H1 (cell line): ENCODE measurements around the gene TGFA. TPM values are rescaled to one million over a fixed set of nuclear protein-coding genes. Genes with fewer than 3 reads are reported as not detected.

ENCODE experiments used
- CTCF ChIA-PET: fragments of 300-600 bp; sonication (Branson Sonifier 250); formaldehyde crosslinking; loops from one replicate; lab custom pipeline; 2021; ENCODE audit not compliant: partially characterized antibody; lab: Charles Lee
- POLR2A ChIA-PET: fragments of 300-600 bp; sonication (Branson Sonifier 250); formaldehyde crosslinking; loops from one replicate; lab custom pipeline; 2021; ENCODE audit warnings: inconsistent platforms; ENCODE audit not compliant: partially characterized antibody; lab: Charles Lee
- DNase-seq, 2 experiments: peaks; one replicate each; pipeline versions ENCODE4 v3.0.0 to v3.0.0-alpha.2; 2010 to 2022; ENCODE audit warnings: low spot score in 2 of 2, low read depth in 1 of 2, mixed read lengths in 1 of 2
- FAIRE-seq: peaks from 2 replicates; lab custom pipeline; 2011; peaks lifted over from hg19 to GRCh38; lab: Jason Lieb, UNC
- H2AFZ ChIP-seq: 2 replicates; pipeline ENCODE4 v1.8.1; 2012; ENCODE audit warnings: low read length, inconsistent platforms
- H2AK5ac ChIP-seq: 2 replicates; pipeline ENCODE4 v1.6.1; 2013; ENCODE audit warnings: low read depth, low read length
- H2BK120ac ChIP-seq: replicated peaks from 2 replicates; pipeline ENCODE3; 2013; ENCODE audit warnings: low read depth, low read length, inconsistent platforms
- H2BK12ac ChIP-seq: 2 replicates; pipeline ENCODE4 v1.6.1; 2013; ENCODE audit warnings: low read depth, low read length
- H2BK15ac ChIP-seq: 2 replicates; pipeline ENCODE4 v1.6.1; 2013; ENCODE audit warnings: low read length
- H2BK20ac ChIP-seq: 2 replicates; pipeline ENCODE4 v1.6.1; 2013; ENCODE audit warnings: low read length
- H2BK5ac ChIP-seq: 2 replicates; pipeline ENCODE4 v1.6.1; 2013; ENCODE audit warnings: low read depth, low read length
- H3K14ac ChIP-seq: 2 replicates; pipeline ENCODE4 v1.6.1; 2013; ENCODE audit warnings: inconsistent platforms; ENCODE audit not compliant: insufficient read length
- H3K18ac ChIP-seq: 2 replicates; pipeline ENCODE4 v1.6.1; 2013; ENCODE audit warnings: low read length; ENCODE audit errors: extremely low read depth
- H3K23ac ChIP-seq: 2 replicates; pipeline ENCODE4 v1.6.1; 2013; ENCODE audit warnings: inconsistent platforms; ENCODE audit not compliant: insufficient read length
- H3K23me2 ChIP-seq: 2 replicates; pipeline ENCODE4 v1.6.1; 2013; ENCODE audit warnings: low read depth, low read length
- H3K27ac ChIP-seq: 2 replicates; pipeline ENCODE4 v1.6.1; 2011; ENCODE audit warnings: low read depth, low read length, inconsistent platforms
- H3K27me3 ChIP-seq, 4 experiments: replicated peaks in 1 of 4; 1 replicate in 1 of 4; 2 replicates in 3 of 4; pipeline versions ENCODE4 v1.6.1 to v1.8.1; 2011 to 2013; ENCODE audit warnings: low read length in 3 of 4, mild to moderate bottlenecking in 3 of 4, inconsistent platforms in 2 of 4, mixed read lengths in 2 of 4, moderate library complexity in 1 of 4; ENCODE audit not compliant: control insufficient read depth in 3 of 4, insufficient read depth in 3 of 4; ENCODE audit errors: extremely low read depth in 1 of 4
- H3K36me3 ChIP-seq, 4 experiments: 2 replicates each; pipeline versions ENCODE4 v1.6.1 to v1.8.1; 2011 to 2013; ENCODE audit warnings: mild to moderate bottlenecking in 4 of 4, low read length in 3 of 4, moderate library complexity in 2 of 4, control low read depth in 1 of 4, inconsistent platforms in 1 of 4; ENCODE audit not compliant: insufficient read depth in 4 of 4, control insufficient read depth in 2 of 4
- H3K4ac ChIP-seq: replicated peaks from 2 replicates; pipeline ENCODE3; 2013; ENCODE audit warnings: low read length, low read depth, mixed read lengths, inconsistent platforms; ENCODE audit not compliant: insufficient read length
- H3K4me1 ChIP-seq, 4 experiments: replicated peaks in 1 of 4; 1 replicate in 1 of 4; 2 replicates in 3 of 4; pipeline versions ENCODE4 v1.6.1 to v1.8.1; 2011 to 2013; ENCODE audit warnings: low read length in 3 of 4, inconsistent platforms in 2 of 4, mixed read lengths in 1 of 4; ENCODE audit not compliant: insufficient read depth in 4 of 4, control insufficient read depth in 3 of 4
- H3K4me2 ChIP-seq, 2 experiments: 2 replicates each; pipeline versions ENCODE4 v1.6.1 to v1.8.1; 2011 to 2013; ENCODE audit warnings: low read depth in 2 of 2, low read length in 2 of 2, control low read depth in 1 of 2, inconsistent platforms in 1 of 2, mild to moderate bottlenecking in 1 of 2; ENCODE audit not compliant: insufficient read depth in 1 of 2
- H3K4me3 ChIP-seq, 4 experiments: fragments of 200-600, 300-600 bp in 1 of 4; sonication (generic), shearing (Covaris generic), sonication (Bioruptor Twin) in 1 of 4; 2 replicates each; pipeline versions ENCODE4 v1.5.1 to v1.8.1; 2011 to 2016; ENCODE audit warnings: low read length in 4 of 4, low read depth in 3 of 4, control low read depth in 2 of 4, inconsistent platforms in 2 of 4, mild to moderate bottlenecking in 2 of 4, mixed read lengths in 1 of 4, moderate library complexity in 1 of 4; ENCODE audit not compliant: insufficient read depth in 2 of 4; ENCODE audit errors: extremely low read depth in 1 of 4
- H3K56ac ChIP-seq: replicated peaks from 2 replicates; pipeline ENCODE3; 2013; ENCODE audit warnings: low read depth, mild to moderate bottlenecking, mixed read lengths, low read length, inconsistent platforms; ENCODE audit not compliant: insufficient read length
- H3K79me1 ChIP-seq: 2 replicates; pipeline ENCODE4 v1.6.1; 2013; ENCODE audit warnings: low read depth, low read length, control low read depth
- H3K79me2 ChIP-seq, 2 experiments: 2 replicates each; pipeline versions ENCODE4 v1.6.1 to v1.8.1; 2012 to 2013; ENCODE audit warnings: low read length in 2 of 2, mild to moderate bottlenecking in 2 of 2, inconsistent platforms in 1 of 2; ENCODE audit not compliant: insufficient read depth in 2 of 2, control insufficient read depth in 1 of 2
- H3K9ac ChIP-seq, 4 experiments: replicated peaks in 1 of 4; 1 replicate in 1 of 4; 2 replicates in 3 of 4; pipeline versions ENCODE4 v1.6.1 to v1.8.1; 2011 to 2013; ENCODE audit warnings: low read depth in 3 of 4, low read length in 3 of 4, control low read depth in 2 of 4, mild to moderate bottlenecking in 2 of 4, moderate library complexity in 2 of 4, inconsistent platforms in 1 of 4; ENCODE audit errors: extremely low read depth in 1 of 4
- H3K9me3 ChIP-seq, 2 experiments: 2 replicates each; pipeline versions ENCODE4 v1.6.1 to v1.8.1; 2012 to 2013; ENCODE audit warnings: mild to moderate bottlenecking in 2 of 2, moderate library complexity in 2 of 2, control low read depth in 1 of 2, inconsistent platforms in 1 of 2, low read depth in 1 of 2, low read length in 1 of 2, mixed read lengths in 1 of 2; ENCODE audit not compliant: insufficient read depth in 2 of 2
- H4K20me1 ChIP-seq, 2 experiments: replicated peaks in 1 of 2; 2 replicates each; pipeline versions ENCODE3 to v1.8.1; 2011 to 2013; ENCODE audit warnings: inconsistent platforms in 2 of 2, low read length in 2 of 2, mild to moderate bottlenecking in 1 of 2; ENCODE audit not compliant: insufficient read depth in 2 of 2, control insufficient read depth in 1 of 2
- H4K5ac ChIP-seq: 2 replicates; pipeline ENCODE4 v1.6.1; 2013; ENCODE audit warnings: low read length, low read depth, mixed read lengths, inconsistent platforms; ENCODE audit not compliant: insufficient read length
- H4K8ac ChIP-seq: 2 replicates; pipeline ENCODE4 v1.8.0; 2013; ENCODE audit warnings: mild to moderate bottlenecking, moderate library complexity, low read length, inconsistent platforms; ENCODE audit not compliant: insufficient read depth; ENCODE audit errors: extremely low read depth
- H4K91ac ChIP-seq: replicated peaks from 2 replicates; pipeline ENCODE3; 2013; ENCODE audit warnings: low read length, mixed read lengths, inconsistent platforms; ENCODE audit not compliant: insufficient read length
- ASH2L ChIP-seq: fragments of 200-600, 300-600 bp; sonication (generic); IDR thresholded peaks from one replicate; pipeline ENCODE4 v1.7.1; 2017; ENCODE audit warnings: low read length
- BCL11A ChIP-seq, 2 experiments: IDR thresholded peaks; one replicate each; pipeline ENCODE4 v1.6.1; 2011; ENCODE audit warnings: low read depth in 2 of 2, low read length in 2 of 2, mild to moderate bottlenecking in 2 of 2
- BRCA1 ChIP-seq: IDR thresholded peaks from 2 replicates; pipeline ENCODE4 v1.6.1; 2012; ENCODE audit warnings: low read depth, low read length, improper control_type of control experiment
- CHD2 ChIP-seq: IDR thresholded peaks from 2 replicates; pipeline ENCODE4 v1.6.1; 2012; ENCODE audit warnings: low read length, improper control_type of control experiment
- CTBP2 ChIP-seq: IDR thresholded peaks from 2 replicates; pipeline ENCODE4 v1.7.0; 2011; ENCODE audit warnings: borderline replicate concordance, mild to moderate bottlenecking, moderate library complexity, mixed read lengths, low read length; ENCODE audit not compliant: insufficient read depth, insufficient read length
- EZH2 ChIP-seq: fragments of 200-600 bp; sonication (generic); IDR thresholded peaks from 2 replicates; pipeline ENCODE4 v1.7.1; 2012; ENCODE audit warnings: low read depth, mild to moderate bottlenecking, moderate library complexity, low read length, inconsistent platforms; ENCODE audit not compliant: severe bottlenecking
- GABPA ChIP-seq: IDR thresholded peaks from 2 replicates; pipeline ENCODE4 v1.6.1; 2011; ENCODE audit warnings: mild to moderate bottlenecking, low read length, moderate library complexity, borderline replicate concordance; ENCODE audit not compliant: insufficient read depth
- KDM1A ChIP-seq: fragments of 200-600, 300-600 bp; sonication (generic); IDR thresholded peaks from 2 replicates; pipeline ENCODE4 v1.7.1; 2016; ENCODE audit warnings: mild to moderate bottlenecking, low read length, borderline replicate concordance
- KDM5A ChIP-seq: fragments of 200-600 bp; IDR thresholded peaks from 2 replicates; pipeline ENCODE4 v1.7.1; 2012; ENCODE audit warnings: mild to moderate bottlenecking, low read length, inconsistent platforms, mixed read lengths
- NRF1 ChIP-seq: IDR thresholded peaks from 2 replicates; pipeline ENCODE4 v1.6.1; 2011; ENCODE audit warnings: mild to moderate bottlenecking, low read depth, low read length, improper control_type of control experiment
- RAD21 ChIP-seq, 2 experiments: IDR thresholded peaks in 1 of 2; conservative IDR thresholded peaks in 1 of 2; 2 replicates each; pipeline ENCODE4 v1.6.1; 2011; ENCODE audit warnings: low read depth in 2 of 2, low read length in 2 of 2, improper control_type of control experiment in 1 of 2, inconsistent platforms in 1 of 2, mild to moderate bottlenecking in 1 of 2, moderate library complexity in 1 of 2
- RFX5 ChIP-seq: IDR thresholded peaks from 2 replicates; pipeline ENCODE4 v1.6.1; 2011; ENCODE audit warnings: low read depth, low read length, improper control_type of control experiment, borderline replicate concordance
- RXRA ChIP-seq: IDR thresholded peaks from 2 replicates; pipeline ENCODE4 v1.6.1; 2011; ENCODE audit warnings: low read depth, mild to moderate bottlenecking, low read length, moderate library complexity; ENCODE audit not compliant: insufficient read depth
- TCF12 ChIP-seq: IDR thresholded peaks from 2 replicates; pipeline ENCODE4 v1.6.1; 2011; ENCODE audit warnings: low read depth, mild to moderate bottlenecking, low read length
- whole genome bisulfite sequencing, 2 experiments: shearing (Covaris generic) in 1 of 2; methylation state at CpG; one replicate each; pipeline versions ENCODE4 v1.1.6 to v1.1.7; 2013 to 2015; ENCODE audit warnings: low lambda C conversion rate in 2 of 2, mixed read lengths in 2 of 2, inconsistent platforms in 1 of 2, low coverage in 1 of 2, missing lambda C conversion rate in 1 of 2; ENCODE audit not compliant: insufficient replicate concordance in 2 of 2, insufficient coverage in 1 of 2, insufficient read length in 1 of 2; ENCODE audit errors: extremely low coverage in 1 of 2, missing lambda C conversion rate in 1 of 2; 5-methylcytosine and 5-hydroxymethylcytosine counted together
- polyA plus RNA-seq, 7 experiments: library from polyadenylated mRNA; depleted of rRNA in 3 of 7; stranded (reverse) in 5 of 7; unstranded in 2 of 7; fragments of >200 nt in 5 of 7; fragments of 200-250 nt in 2 of 7; gene quantifications; 1 replicate in 5 of 7; 2 replicates in 1 of 7; 4 replicates in 1 of 7; pipeline versions ENCODE4 v1.2.1 to v1.2.3, GENCODE V29; 2011 to 2013; ENCODE audit warnings: missing spikeins in 2 of 7, mixed read lengths in 2 of 7
- total RNA-seq: library from RNA; stranded (reverse); fragmentation: NEBNext Ultra II Directional; extraction: Animal tissue kit (Norgen Biotek cat#: 25700); gene quantifications from 2 replicates; pipeline ENCODE4 v1.2.1, GENCODE V29; 2021

The TGFA gene
- total and polyA plus RNA-seq, 2 of the 8 experiments (the other 6 are each of a cell fraction or from before 2014, with no cell fraction given): 1.8 to 3.7 TPM

- FAIRE-seq (no peak), DNase-seq (no peak)
- ChIA-PET POLR2A (interaction anchor here (1.2 kb wide), 1 partner anchor 113 kb away, joined by 3 read pairs; no protein-coding TSS in a partner anchor), CTCF (interaction anchor here (1.2 kb wide), 1 partner anchor 114 kb away, joined by 6 read pairs; no protein-coding TSS in a partner anchor)
- H3K18ac ChIP-seq: no peak overlapping the region
- no peaks in the 10 kb centered on the region; a peak in 1 of 7 replicates for H3K4me1 ChIP-seq
- no peaks in the 10 kb centered on the region for H3K23me2 ChIP-seq
- peak overlapping the region; percentile 0; the same call in 1 of the 2 replicates for H2AFZ ChIP-seq
- H3K27ac ChIP-seq: no peak overlapping the region
- H2BK12ac ChIP-seq: no peak overlapping the region
- H4K5ac ChIP-seq: no peak overlapping the region
- no peaks in the 10 kb centered on the region for H3K79me1 ChIP-seq
- H4K20me1 ChIP-seq: no peaks in the 10 kb centered on the region
- no peak overlapping the region for H4K8ac ChIP-seq
- no peak overlapping the region for H3K14ac ChIP-seq
- H4K91ac ChIP-seq: no peak overlapping the region
- no peak overlapping the region for H2BK5ac ChIP-seq
- no peak overlapping the region for H2BK120ac ChIP-seq
- H3K56ac ChIP-seq: no peak overlapping the region
- no peak overlapping the region for H2BK15ac ChIP-seq
- no peak overlapping the region for H2BK20ac ChIP-seq
- H3K4ac ChIP-seq: no peak overlapping the region
- no peak overlapping the region for H2AK5ac ChIP-seq
- H3K27me3 ChIP-seq: peaks cover 0 to 8% (median 2%) of the 10 kb centered on the region in 4 experiments; a peak in 3 of 7 replicates
- no peak overlapping the region for H3K9ac ChIP-seq
- no peaks in the 10 kb centered on the region for H3K79me2 ChIP-seq
- no peaks in the 10 kb centered on the region for H3K36me3 ChIP-seq
- H3K9me3 ChIP-seq: no peaks in the 10 kb centered on the region
- H3K4me2 ChIP-seq: no peak overlapping the region
- H3K23ac ChIP-seq: no peak overlapping the region
- no peak overlapping the region for H3K4me3 ChIP-seq
- 87% methylated on average over 12 of the region's 12 CpGs; no CpG with 5 or more reads in 1 of the 2 experiments for WGBS, 2 experiments
- no peak for TF ChIP-seq GABPA
- no peak for TF ChIP-seq KDM5A
- TF ChIP-seq EZH2: no peak
- TF ChIP-seq CTBP2: no peak
- no peak for TF ChIP-seq KDM1A
- TF ChIP-seq BRCA1: no peak
- no peak for TF ChIP-seq RFX5
- TF ChIP-seq TCF12: no peak
- TF ChIP-seq ASH2L: no peak
- no peak for TF ChIP-seq NRF1
- TF ChIP-seq RAD21 (IDR thresholded peaks at IDR 0.05 in 1 of 2, conservative IDR thresholded peaks at IDR 0.05 in 1 of 2; ENCODE audit: low read depth in 2 of 2, low read length in 2 of 2): no peak
- TF ChIP-seq BCL11A (IDR thresholded peaks at IDR 0.05; ENCODE audit: low read depth in 2 of 2, low read length in 2 of 2): no peak
- TF ChIP-seq CHD2: no peak
- TF ChIP-seq RXRA: no peak
Measured at GRCh38 chr2:70418514-70418913, 135.1 kb downstream of the TGFA start.
